SK-N-SH (cell line): ENCODE results near the gene DENND5A.

Experiments
- POLR2AphosphoS5 ChIP-seq: IDR thresholded peaks from 2 replicates; pipeline ENCODE4 v1.6.1; 2012; ENCODE audit warnings: low read depth, low read length
- REST ChIP-seq: IDR thresholded peaks from 2 replicates; pipeline ENCODE4 v1.6.1; 2012; ENCODE audit warnings: mild to moderate bottlenecking, low read depth, low read length, moderate library complexity

GRCh38 chr11:9109858-9110731, 155.1 kb downstream of the DENND5A start:
- TF ChIP-seq POLR2AphosphoS5 (no peak), REST (no peak)
